Measurements from ENCODE around the gene RRAGD.

The RRAGD gene

GRCh38 chr6:89412071-89413005 lies at the start of gene RRAGD:
RRAGD (minus strand) TSS chr6:89412273; CDS start chr6:89411993, 280 bp downstream.
- Histone ChIP-seq H3K27ac (ENCODE audit: extremely low read depth, low read depth, low read length) (peak within 1 kb of the TSS; percentile 83), H3K36me3 (ENCODE audit: control insufficient read depth in 2 of 2, insufficient read depth in 1 of 2, low read length in 2 of 2) (no peaks in the 10 kb centered on the region), H3K4me1 (ENCODE audit: control insufficient read depth, insufficient read depth, low read length) (peaks cover 14% of the 10 kb centered on the region), H3K9me3 (ENCODE audit: control insufficient read depth, insufficient read depth, low read depth, low read length) (no peaks in the 10 kb centered on the region), H3K4me3 (ENCODE audit: low read depth, low read length) (peak within 1 kb of the TSS; percentile 85)
- POLR2A ChIA-PET, result interaction anchor here (0.6 to 2.2 kb wide), 7 partner anchors 18 to 332 kb away, joined by 3 to 6 read pairs (median 3); partner anchors contain the start of genes PNRC1 and SRSF12
- CTCF ChIA-PET, result interaction anchor here (1.0 to 2.5 kb wide), 4 partner anchors 20 to 41 kb away, joined by 4 to 18 read pairs (median 10); partner anchors contain the start of gene ANKRD6
- TF ChIP-seq YY1 (tag by site-specific recombination; IDR thresholded peaks at IDR 0.05), result no peak; the same call in 1 of the 2 replicates
- peak; percentile 58 for TF ChIP-seq ZNF449 (tag by site-specific recombination; IDR thresholded peaks at IDR 0.05)
- 0 out of 2 replicates have a peak, but pooled peaks have one; percentile 17 for TF ChIP-seq ZNF843 (tag by site-specific recombination; IDR thresholded peaks at IDR 0.05)
- TF ChIP-seq ZNF670 (tag by site-specific recombination; IDR thresholded peaks at IDR 0.05; ENCODE audit: low read depth), result no peak
- TF ChIP-seq ZNF768 (tag by site-specific recombination; IDR thresholded peaks at IDR 0.05), result no peak
- TF ChIP-seq ZNF704 (tag by site-specific recombination; IDR thresholded peaks at IDR 0.05), result 0 out of 2 replicates have a peak, but pooled peaks have one; percentile 45
- no peak for TF ChIP-seq ZNF560 (tag by site-specific recombination; IDR thresholded peaks at IDR 0.05; ENCODE audit: borderline replicate concordance)
- no peak for TF ChIP-seq ZNF518A (tag by site-specific recombination; conservative IDR thresholded peaks at IDR 0.05; ENCODE audit: low read depth)
- 0 out of 2 replicates have a peak, but pooled peaks have one; percentile 68 for TF ChIP-seq PRDM2 (tag by site-specific recombination; IDR thresholded peaks at IDR 0.05; ENCODE audit: borderline replicate concordance)
- TF ChIP-seq HIC1 (tag by site-specific recombination; IDR thresholded peaks at IDR 0.05), result no peak; the same call in 1 of the 2 replicates
- no peak for TF ChIP-seq ZNF324 (tag by site-specific recombination; IDR thresholded peaks at IDR 0.05)
- no peak for TF ChIP-seq ZNF174 (tag by site-specific recombination; IDR thresholded peaks at IDR 0.05)
- no peak for TF ChIP-seq SETDB1 (IDR thresholded peaks at IDR 0.05; ENCODE audit: insufficient read length, low read length)
- peak; percentile 86; the same call in 1 of the 2 replicates for TF ChIP-seq ZNF777 (tag by site-specific recombination; IDR thresholded peaks at IDR 0.05; ENCODE audit: borderline replicate concordance)
- TF ChIP-seq ZFHX2 (tag by site-specific recombination; conservative IDR thresholded peaks at IDR 0.05), result peak; percentile 98
- TF ChIP-seq ZBTB21 (tag by site-specific recombination; IDR thresholded peaks at IDR 0.05), result no peak
- TF ChIP-seq ZNF133 (tag by site-specific recombination; IDR thresholded peaks at IDR 0.05), result 0 out of 2 replicates have a peak, but pooled peaks have one; percentile 17
- TF ChIP-seq ZIC2 (tag by site-specific recombination; IDR thresholded peaks at IDR 0.05), result peak; percentile 99
- no peak for TF ChIP-seq ZNF707 (tag by site-specific recombination; IDR thresholded peaks at IDR 0.05)
